Gastroesophageal sphincter (tissue), 4 donors: ENCODE measurements around the gene EXOC4. TPM values are rescaled to one million over a fixed set of nuclear protein-coding genes. Genes with fewer than 3 reads are reported as not detected.
"Not testable (repeated sequence)": the region's sequence is repeated elsewhere in the genome, so short reads cannot be mapped to it uniquely, and the experiment has no call there.

Experiments
- ATAC-seq: fragments of 150-250 bp; one replicate; pipeline ENCODE4 v1.9.1; 2016; ENCODE audit warnings: mild to moderate bottlenecking, moderate library complexity
- H3K27ac ChIP-seq, 4 donors: fragments of 200-600 bp; sonication (generic) in 3 of 4; 1 replicate in 3 of 4; 2 replicates in 1 of 4; pipeline ENCODE4 v1.5.1; 2016 to 2019
- H3K27me3 ChIP-seq: fragments of 200-600 bp; sonication (generic); one replicate; pipeline ENCODE4 v1.5.1; 2019
- H3K36me3 ChIP-seq, 2 donors: fragments of 200-600 bp; sonication (generic); one replicate each; pipeline ENCODE4 v1.5.1; 2019; ENCODE audit warnings: control low read depth in 1 of 2
- H3K4me1 ChIP-seq, 3 donors: fragments of 200-600 bp; sonication (generic); 1 replicate in 2 of 3; 2 replicates in 1 of 3; pipeline ENCODE4 v1.5.1; 2016 to 2019; ENCODE audit warnings: control low read depth in 2 of 3
- H3K4me3 ChIP-seq, 2 donors: fragments of 200-600 bp; sonication (generic); one replicate each; pipeline ENCODE4 v1.5.1; 2019; ENCODE audit warnings: mild to moderate bottlenecking in 1 of 2, moderate library complexity in 1 of 2
- H3K9me3 ChIP-seq, 3 donors: fragments of 200-600 bp; sonication (generic); one replicate each; pipeline ENCODE4 v1.5.1; 2017 to 2019; ENCODE audit warnings: control low read depth in 2 of 3
- EP300 ChIP-seq: sonication (generic); formaldehyde crosslinking; IDR thresholded peaks from one replicate; pipeline ENCODE4 v1.6.1; 2017; ENCODE audit warnings: antibody characterized with exemption, mild to moderate bottlenecking
- POLR2A ChIP-seq, 2 donors: fragments of 450-650 bp; IDR thresholded peaks; one replicate each; pipeline ENCODE4 v1.6.1; 2017; ENCODE audit warnings: antibody characterized with exemption in 2 of 2, mild to moderate bottlenecking in 2 of 2, moderate library complexity in 1 of 2
- POLR2AphosphoS5 ChIP-seq: sonication (generic); formaldehyde crosslinking; IDR thresholded peaks from one replicate; pipeline ENCODE4 v1.6.1; 2017; ENCODE audit warnings: antibody characterized with exemption
- WGBS, 2 donors: methylation state at CpG; one replicate each; pipeline ENCODE4 v1.1.5; 2018; ENCODE audit warnings: low coverage in 1 of 2; 5-methylcytosine and 5-hydroxymethylcytosine counted together
- total RNA-seq, 4 donors: library from RNA; depleted of rRNA; stranded (reverse); fragments of >200 nt; gene quantifications; one replicate each; pipeline ENCODE4 v1.1.0, GENCODE V29; 2016
- TF ChIP-seq, protein P1 (sequence below), 4 experiments: fragments of 200-600 bp in 2 of 4; fragments of 450-650 bp in 2 of 4; sonication (generic) in 1 of 4; IDR thresholded peaks; one replicate each; pipeline ENCODE4 v1.5.1; 2017 to 2019; ENCODE audit warnings: antibody characterized with exemption in 4 of 4, mild to moderate bottlenecking in 2 of 4, moderate library complexity in 2 of 4

Gene EXOC4
- total RNA-seq, 4 donors from 2014 or later: 46.3 to 85.8 (median 51.9) TPM

DNA sequence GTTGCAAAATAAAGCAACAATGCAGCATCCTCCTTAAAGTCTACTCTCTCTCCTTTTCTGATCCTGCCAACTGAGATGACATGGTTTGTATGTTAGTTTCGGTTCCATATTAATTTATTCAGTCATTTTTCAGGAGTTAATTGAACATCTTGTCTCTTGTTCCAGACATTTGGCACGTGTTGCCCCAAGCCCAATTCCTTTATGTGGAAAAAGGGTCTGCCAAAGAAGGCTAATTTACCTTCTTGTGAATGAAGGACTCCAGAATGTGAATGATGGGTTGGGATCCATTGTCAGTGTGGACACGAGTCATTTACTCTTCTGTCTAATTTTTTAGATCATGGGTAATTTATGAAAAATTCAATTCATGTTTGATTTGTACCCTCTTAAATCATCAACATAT is 523.4 kb downstream of the EXOC4 start:
- 65 to 92% methylated on average over 3 of the region's 3 CpGs for WGBS, 2 donors
- Histone ChIP-seq H3K9me3 (no peaks in the 10 kb centered on the region), H3K27ac (no peak overlapping the region), H3K4me3 (no peak overlapping the region), H3K4me1 (no peaks in the 10 kb centered on the region), H3K36me3 (no peaks in the 10 kb centered on the region), H3K27me3 (no peaks in the 10 kb centered on the region)
- ATAC-seq: no peak
- no peak for TF ChIP-seq POLR2A (IDR thresholded peaks at IDR 0.05)
- TF ChIP-seq EP300: no peak
- TF ChIP-seq, protein P1, sequence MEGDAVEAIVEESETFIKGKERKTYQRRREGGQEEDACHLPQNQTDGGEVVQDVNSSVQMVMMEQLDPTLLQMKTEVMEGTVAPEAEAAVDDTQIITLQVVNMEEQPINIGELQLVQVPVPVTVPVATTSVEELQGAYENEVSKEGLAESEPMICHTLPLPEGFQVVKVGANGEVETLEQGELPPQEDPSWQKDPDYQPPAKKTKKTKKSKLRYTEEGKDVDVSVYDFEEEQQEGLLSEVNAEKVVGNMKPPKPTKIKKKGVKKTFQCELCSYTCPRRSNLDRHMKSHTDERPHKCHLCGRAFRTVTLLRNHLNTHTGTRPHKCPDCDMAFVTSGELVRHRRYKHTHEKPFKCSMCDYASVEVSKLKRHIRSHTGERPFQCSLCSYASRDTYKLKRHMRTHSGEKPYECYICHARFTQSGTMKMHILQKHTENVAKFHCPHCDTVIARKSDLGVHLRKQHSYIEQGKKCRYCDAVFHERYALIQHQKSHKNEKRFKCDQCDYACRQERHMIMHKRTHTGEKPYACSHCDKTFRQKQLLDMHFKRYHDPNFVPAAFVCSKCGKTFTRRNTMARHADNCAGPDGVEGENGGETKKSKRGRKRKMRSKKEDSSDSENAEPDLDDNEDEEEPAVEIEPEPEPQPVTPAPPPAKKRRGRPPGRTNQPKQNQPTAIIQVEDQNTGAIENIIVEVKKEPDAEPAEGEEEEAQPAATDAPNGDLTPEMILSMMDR (IDR thresholded peaks at IDR 0.05): no peak
- no peak for TF ChIP-seq POLR2AphosphoS5

DNA sequence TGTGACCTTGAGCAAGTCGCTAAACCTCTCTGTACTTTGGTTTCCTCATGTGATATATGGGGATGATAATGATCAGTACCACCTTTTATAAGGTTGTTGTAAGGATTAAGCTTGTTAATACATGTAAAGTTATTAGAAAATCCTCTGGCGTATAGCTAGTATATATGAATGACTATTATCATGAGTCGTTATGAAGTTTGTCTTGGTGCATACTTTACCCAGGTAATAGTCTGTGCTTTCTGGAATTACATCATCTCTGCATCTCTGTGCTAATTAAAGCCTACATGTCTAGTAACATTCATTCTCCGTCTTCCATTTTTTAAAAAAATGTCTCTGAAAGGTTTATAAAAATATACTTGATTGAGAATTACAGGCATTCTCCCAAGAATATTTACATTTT is 524.8 kb downstream of the EXOC4 start:
- WGBS, 2 donors: 95 to 100% methylated on average over 4 of the region's 4 CpGs
- no peaks in the 10 kb centered on the region for H3K4me1 ChIP-seq
- H3K27ac ChIP-seq: no peak overlapping the region
- no peak for ATAC-seq
- no peak for TF ChIP-seq POLR2A (IDR thresholded peaks at IDR 0.05)
- TF ChIP-seq, protein P1 (IDR thresholded peaks at IDR 0.05): no peak
- no peak for TF ChIP-seq EP300
- no peak for TF ChIP-seq POLR2AphosphoS5
- H3K27me3 ChIP-seq: no peaks in the 10 kb centered on the region
- no peaks in the 10 kb centered on the region for H3K9me3 ChIP-seq
- no peaks in the 10 kb centered on the region for H3K36me3 ChIP-seq
- H3K4me3 ChIP-seq: no peak overlapping the region

DNA sequence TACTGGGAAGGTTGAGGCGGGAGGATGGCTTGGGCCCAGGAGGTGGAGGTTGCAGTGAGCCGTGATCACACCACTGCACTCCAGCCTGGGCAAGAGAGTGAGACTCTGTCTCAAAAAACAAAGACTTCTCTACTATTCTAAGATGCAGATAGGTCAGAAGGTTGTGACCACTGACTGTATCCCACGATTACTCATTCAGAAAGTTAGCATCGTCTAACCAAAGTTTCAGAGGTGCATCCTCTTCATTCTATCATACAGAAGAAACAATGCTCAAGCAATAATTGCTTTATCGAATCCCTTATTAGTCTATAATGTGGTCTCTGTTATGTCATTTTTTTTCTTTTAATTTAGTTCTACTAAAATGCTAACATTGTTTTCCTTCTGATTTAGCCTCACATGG is 525.6 kb downstream of the EXOC4 start:
- 88 to 98% methylated on average over 4 to 5 of the region's 5 CpGs for WGBS, 2 donors
- Histone ChIP-seq H3K36me3 (no peaks in the 10 kb centered on the region), H3K4me3 (no peak overlapping the region), H3K9me3 (no peaks in the 10 kb centered on the region), H3K4me1 (no peaks in the 10 kb centered on the region), H3K27ac (no peak overlapping the region), H3K27me3 (no peaks in the 10 kb centered on the region)
- ATAC-seq: no peak
- TF ChIP-seq, protein P1 (IDR thresholded peaks at IDR 0.05): no peak
- TF ChIP-seq EP300 (no peak), POLR2A (IDR thresholded peaks at IDR 0.05) (no peak), POLR2AphosphoS5 (no peak)

DNA sequence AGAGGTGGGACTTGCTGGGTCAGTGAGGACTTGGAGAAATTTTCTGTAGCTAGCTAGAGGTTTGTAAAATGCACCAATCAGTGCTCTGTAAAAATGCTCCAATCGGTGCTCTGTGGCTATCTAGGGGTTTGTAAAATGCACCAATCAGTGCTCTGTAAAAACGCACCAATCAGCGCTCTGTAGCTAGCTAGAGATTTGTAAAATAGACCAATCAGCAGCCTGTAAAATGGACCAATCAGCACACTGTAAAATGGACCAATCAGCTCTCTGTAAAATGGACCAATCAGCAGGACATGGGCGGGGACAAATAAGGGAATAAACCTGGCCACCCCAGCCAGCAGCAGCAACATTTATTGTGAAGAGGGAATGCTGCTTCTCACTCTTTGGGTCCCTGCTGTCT is 526.7 kb downstream of the EXOC4 start:
- H3K4me3 ChIP-seq, H3K36me3 ChIP-seq, H3K27ac ChIP-seq, H3K27me3 ChIP-seq, H3K4me1 ChIP-seq, ATAC-seq, H3K9me3 ChIP-seq: not testable (repeated sequence)
- 100% methylated on average over 1 of the region's 4 CpGs for WGBS, 2 donors

DNA sequence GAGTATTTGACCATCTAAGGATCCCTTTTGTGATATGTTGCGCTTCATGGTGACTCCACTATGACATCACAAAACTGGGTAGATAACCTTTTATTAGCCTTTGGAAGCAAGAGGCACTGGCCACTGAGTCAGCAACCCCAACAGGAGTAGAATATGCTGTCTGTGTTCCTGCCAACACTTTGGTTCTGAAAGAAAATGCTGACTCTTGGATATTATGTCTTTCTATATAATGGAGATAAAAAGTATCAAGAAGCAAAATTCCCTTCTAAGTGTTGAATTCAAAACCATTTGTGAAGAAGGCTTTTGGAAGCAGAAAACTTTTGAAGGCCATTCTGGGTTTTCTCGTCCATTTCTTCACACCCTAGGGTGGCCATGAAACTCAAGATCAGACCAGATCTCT is 528.0 kb downstream of the EXOC4 start:
- no peaks in the 10 kb centered on the region for H3K4me1 ChIP-seq
- 0 to 58% methylated on average over 1 of the region's 2 CpGs for WGBS, 2 donors
- no peak for TF ChIP-seq POLR2A (IDR thresholded peaks at IDR 0.05)
- no peak for TF ChIP-seq POLR2AphosphoS5
- TF ChIP-seq, protein P1 (IDR thresholded peaks at IDR 0.05): no peak
- TF ChIP-seq EP300: no peak
- no peak for ATAC-seq
- H3K36me3 ChIP-seq: no peaks in the 10 kb centered on the region
- no peaks in the 10 kb centered on the region for H3K9me3 ChIP-seq
- H3K4me3 ChIP-seq: no peak overlapping the region
- H3K27ac ChIP-seq: no peak overlapping the region
- H3K27me3 ChIP-seq: no peaks in the 10 kb centered on the region
